Natural killer cell (primary cell): ENCODE measurements around the gene TECTA. TPM values are rescaled to one million over a fixed set of nuclear protein-coding genes. Genes with fewer than 3 reads are reported as not detected.

ENCODE experiments used
- ATAC-seq, 3 donors: fragments of 150-1000 bp in 2 of 3; fragments of 200-7000 bp in 1 of 3; cut with Tn5 transposase; 1 replicate in 1 of 3; 2 replicates in 2 of 3; pipeline ENCODE4 v1.10.0; 2021; ENCODE audit warnings: mild to moderate bottlenecking in 2 of 3, moderate library complexity in 2 of 3
- DNase-seq, 2 donors: peaks; one replicate each; pipeline versions ENCODE4 v3.0.0 to v3.0.0-alpha.2; 2013 to 2021; ENCODE audit warnings: mixed read lengths in 1 of 2
- H3K27ac ChIP-seq: one replicate; pipeline ENCODE4 v1.5.1; 2013; ENCODE audit warnings: mild to moderate bottlenecking, low read length
- H3K27me3 ChIP-seq: one replicate; pipeline ENCODE4 v1.6.1; 2013; ENCODE audit warnings: low read length; ENCODE audit not compliant: control insufficient read depth, insufficient read depth
- H3K36me3 ChIP-seq: one replicate; pipeline ENCODE4 v1.6.1; 2013; ENCODE audit warnings: low read length; ENCODE audit not compliant: control insufficient read depth, insufficient read depth
- H3K4me1 ChIP-seq: one replicate; pipeline ENCODE4 v1.6.1; 2013; ENCODE audit warnings: low read length; ENCODE audit not compliant: control insufficient read depth, insufficient read depth
- H3K4me3 ChIP-seq: one replicate; pipeline ENCODE4 v1.5.1; 2013; ENCODE audit warnings: low read length
- H3K9me3 ChIP-seq: one replicate; pipeline ENCODE4 v1.6.1; 2013; ENCODE audit warnings: low read length; ENCODE audit not compliant: control insufficient read depth, insufficient read depth
- H3K27ac Mint-ChIP-seq, 2 donors: one replicate each; pipeline ENCODE4 v1.8.0; 2022; ENCODE audit warnings: mild to moderate bottlenecking in 2 of 2, mixed read lengths in 2 of 2, moderate library complexity in 1 of 2
- H3K27me3 Mint-ChIP-seq, 2 donors: one replicate each; pipeline ENCODE4 v1.8.0; 2022; ENCODE audit warnings: low read depth in 2 of 2, mixed read lengths in 2 of 2
- H3K36me3 Mint-ChIP-seq: one replicate; pipeline ENCODE4 v1.8.0; 2022; ENCODE audit warnings: mixed read lengths
- H3K4me1 Mint-ChIP-seq, 2 donors: one replicate each; pipeline ENCODE4 v1.8.0; 2022; ENCODE audit warnings: mixed read lengths in 2 of 2
- H3K4me3 Mint-ChIP-seq: one replicate; pipeline ENCODE4 v1.8.0; 2022; ENCODE audit warnings: mild to moderate bottlenecking, moderate library complexity, mixed read lengths
- H3K9me3 Mint-ChIP-seq, 2 donors: one replicate each; pipeline ENCODE4 v1.8.0; 2022; ENCODE audit warnings: mixed read lengths in 2 of 2
- WGBS: methylation state at CpG from one replicate; pipeline ENCODE4 v1.1.7; 2013; ENCODE audit warnings: missing lambda C conversion rate; ENCODE audit not compliant: insufficient coverage; 5-methylcytosine and 5-hydroxymethylcytosine counted together
- intact Hi-C: fragments of 100-400 bp; cut with micrococcal nuclease; formaldehyde crosslinking; loops from one replicate; pipeline ENCODE4 v1.14.2; 2022
- total RNA-seq, 4 donors: library from RNA; stranded (reverse); fragments of 120-200 nt in 1 of 4; gene quantifications; one replicate each; pipeline versions ENCODE4 v1.2.3 to v1.2.4, GENCODE V29; 2013 to 2022
- TF ChIP-seq, protein P1 (sequence below): fragments of 200-600 bp; IDR thresholded peaks from one replicate; pipeline ENCODE4 v1.8.0; 2022; ENCODE audit warnings: antibody characterized with exemption

The TECTA gene
- total RNA-seq, 3 donors from 2014 or later (not counting 1 experiment from before 2014, with no cell fraction given) = 0.50 to 0.57 (median 0.56) TPM

DNA sequence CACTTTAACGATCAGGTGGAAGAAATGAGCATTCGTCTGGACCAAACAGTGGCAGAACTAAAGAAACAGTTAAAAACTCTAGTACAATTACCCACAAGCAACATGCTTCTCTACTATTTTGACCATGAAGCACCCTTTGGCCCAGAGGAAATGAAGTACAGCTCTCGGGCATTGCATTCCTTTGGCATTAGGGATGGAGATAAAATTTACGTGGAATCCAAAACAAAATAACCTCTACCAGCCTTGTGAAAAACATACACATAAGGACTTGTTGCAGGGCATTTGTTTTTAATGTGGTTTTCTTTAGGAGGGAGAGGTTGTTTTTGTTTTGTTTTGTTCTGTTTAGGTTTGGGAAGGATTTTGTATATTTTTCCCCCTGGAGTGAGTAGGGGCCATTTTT is 14.2 kb upstream of the TECTA start:
- peaks cover 27% of the 10 kb centered on the region for H3K36me3 Mint-ChIP-seq
- DNase-seq (no peak), ATAC-seq (no peak)
- intact Hi-C loops = loop anchor here (2.0 kb wide), 1 partner anchor 20 kb away; no protein-coding TSS in a partner anchor
- H3K9me3 ChIP-seq = no peaks in the 10 kb centered on the region
- H3K4me1 Mint-ChIP-seq = no peaks in the 10 kb centered on the region
- H3K27me3 Mint-ChIP-seq = no peaks in the 10 kb centered on the region
- peaks cover 19% of the 10 kb centered on the region for H3K36me3 ChIP-seq
- H3K27ac Mint-ChIP-seq = no peak overlapping the region
- no peak overlapping the region for H3K4me3 Mint-ChIP-seq
- no peaks in the 10 kb centered on the region for H3K9me3 Mint-ChIP-seq
- no peaks in the 10 kb centered on the region for H3K27me3 ChIP-seq
- H3K4me1 ChIP-seq = no peaks in the 10 kb centered on the region
- TF ChIP-seq, protein P1, sequence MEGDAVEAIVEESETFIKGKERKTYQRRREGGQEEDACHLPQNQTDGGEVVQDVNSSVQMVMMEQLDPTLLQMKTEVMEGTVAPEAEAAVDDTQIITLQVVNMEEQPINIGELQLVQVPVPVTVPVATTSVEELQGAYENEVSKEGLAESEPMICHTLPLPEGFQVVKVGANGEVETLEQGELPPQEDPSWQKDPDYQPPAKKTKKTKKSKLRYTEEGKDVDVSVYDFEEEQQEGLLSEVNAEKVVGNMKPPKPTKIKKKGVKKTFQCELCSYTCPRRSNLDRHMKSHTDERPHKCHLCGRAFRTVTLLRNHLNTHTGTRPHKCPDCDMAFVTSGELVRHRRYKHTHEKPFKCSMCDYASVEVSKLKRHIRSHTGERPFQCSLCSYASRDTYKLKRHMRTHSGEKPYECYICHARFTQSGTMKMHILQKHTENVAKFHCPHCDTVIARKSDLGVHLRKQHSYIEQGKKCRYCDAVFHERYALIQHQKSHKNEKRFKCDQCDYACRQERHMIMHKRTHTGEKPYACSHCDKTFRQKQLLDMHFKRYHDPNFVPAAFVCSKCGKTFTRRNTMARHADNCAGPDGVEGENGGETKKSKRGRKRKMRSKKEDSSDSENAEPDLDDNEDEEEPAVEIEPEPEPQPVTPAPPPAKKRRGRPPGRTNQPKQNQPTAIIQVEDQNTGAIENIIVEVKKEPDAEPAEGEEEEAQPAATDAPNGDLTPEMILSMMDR = no peak
- 95% methylated on average over 2 of the region's 4 CpGs for WGBS
- no peak overlapping the region for H3K4me3 ChIP-seq
- no peak overlapping the region for H3K27ac ChIP-seq

DNA sequence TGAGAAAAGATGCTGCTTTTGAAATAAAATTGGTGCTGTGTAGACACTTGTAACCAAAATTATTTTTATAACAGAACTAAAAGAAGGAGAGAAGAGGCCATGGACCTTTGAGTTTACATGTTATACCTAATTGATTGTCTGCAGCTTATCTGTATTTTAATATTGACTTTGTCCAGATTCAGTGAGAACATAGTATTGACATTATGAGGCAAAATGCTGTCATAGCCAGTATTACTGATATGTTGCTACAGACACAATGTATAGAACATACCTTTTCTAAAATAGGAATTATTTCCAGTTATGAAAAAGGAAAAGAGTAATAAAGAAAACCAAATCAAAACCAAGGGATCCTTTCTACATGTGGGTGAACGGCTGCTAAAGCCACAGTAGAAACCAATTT is 11.5 kb upstream of the TECTA start:
- no peak overlapping the region for H3K27ac Mint-ChIP-seq
- Histone ChIP-seq H3K4me1 (no peaks in the 10 kb centered on the region), H3K27me3 (no peaks in the 10 kb centered on the region), H3K27ac (no peak overlapping the region), H3K4me3 (no peak overlapping the region), H3K9me3 (no peaks in the 10 kb centered on the region), H3K36me3 (peaks cover 19% of the 10 kb centered on the region)
- intact Hi-C loops = no loop called here
- H3K9me3 Mint-ChIP-seq = no peaks in the 10 kb centered on the region
- no CpG with 5 or more reads among the region's 1 CpG for WGBS
- DNase-seq (no peak), ATAC-seq (no peak)
- no peak overlapping the region for H3K4me3 Mint-ChIP-seq
- H3K4me1 Mint-ChIP-seq = no peaks in the 10 kb centered on the region
- TF ChIP-seq, protein P1 = no peak
- H3K36me3 Mint-ChIP-seq = peaks cover 27% of the 10 kb centered on the region
- no peaks in the 10 kb centered on the region for H3K27me3 Mint-ChIP-seq

DNA sequence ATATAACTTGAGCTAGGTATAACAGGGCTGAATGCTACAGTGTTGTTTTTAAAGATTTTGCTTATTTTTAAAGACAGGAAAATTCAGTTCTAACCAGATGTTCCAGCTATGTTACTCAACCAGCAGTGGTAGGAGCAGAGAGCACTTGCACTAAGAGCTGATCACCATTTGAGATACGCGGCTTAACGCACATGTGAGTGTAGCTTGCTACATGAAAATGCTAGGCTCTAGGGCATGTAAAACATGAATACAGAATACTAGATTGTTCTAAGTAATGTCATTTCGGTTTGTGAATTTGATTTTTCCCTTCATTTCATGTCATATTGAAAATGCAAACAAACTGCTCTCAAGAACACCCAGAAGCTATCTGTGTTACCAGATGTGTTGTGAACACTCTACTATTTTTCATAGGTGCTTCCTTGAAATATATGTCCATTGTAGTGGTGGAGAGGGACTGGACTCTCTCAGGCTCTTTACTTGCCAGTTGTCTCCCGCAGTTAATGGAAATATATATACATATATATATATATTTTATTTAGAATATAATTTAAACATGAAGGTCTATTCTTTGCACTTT is 10.8 kb upstream of the TECTA start:
- DNase-seq (no peak), ATAC-seq (no peak)
- Mint-ChIP-seq H3K36me3 (peaks cover 27% of the 10 kb centered on the region), H3K27me3 (no peaks in the 10 kb centered on the region), H3K4me1 (no peaks in the 10 kb centered on the region), H3K4me3 (no peak overlapping the region), H3K9me3 (no peaks in the 10 kb centered on the region), H3K27ac (no peak overlapping the region)
- TF ChIP-seq, protein P1 = no peak
- Histone ChIP-seq H3K4me1 (no peaks in the 10 kb centered on the region), H3K36me3 (peaks cover 19% of the 10 kb centered on the region), H3K9me3 (no peaks in the 10 kb centered on the region), H3K27me3 (no peaks in the 10 kb centered on the region), H3K4me3 (no peak overlapping the region), H3K27ac (no peak overlapping the region)
- 96% methylated on average over 3 of the region's 5 CpGs for WGBS
- intact Hi-C loops = no loop called here
